ENCODE data around the gene SH3PXD2B.

The SH3PXD2B gene

GRCh38 chr5:172454358-172455086 lies at the start of gene SH3PXD2B:
Gene SH3PXD2B (minus strand): TSS chr5:172454525. CDS start chr5:172454352, 173 bp downstream.
- DNase-seq (ENCODE audit: low spot score), result peak; percentile 57

- no peak for DNase-seq (ENCODE audit: low spot score)
Measured at GRCh38 chr5:172502969-172503368, 48.6 kb upstream of the SH3PXD2B start.

- DNase-seq (ENCODE audit: low spot score), result no peak
Measured at GRCh38 chr5:172502410-172502809, 48.1 kb upstream of the SH3PXD2B start.

GRCh38 chr5:172501708-172502320 lies 47.5 kb upstream of the SH3PXD2B start:
- no peak for DNase-seq (ENCODE audit: low spot score)

- DNase-seq (ENCODE audit: low spot score), result no peak
Measured at GRCh38 chr5:172499287-172499686, 45.0 kb upstream of the SH3PXD2B start.

- no peak for DNase-seq (ENCODE audit: low spot score)
Measured at GRCh38 chr5:172498431-172499129, 44.3 kb upstream of the SH3PXD2B start.

- no peak for DNase-seq (ENCODE audit: low spot score)
Measured at GRCh38 chr5:172497591-172498255, 43.4 kb upstream of the SH3PXD2B start.

GRCh38 chr5:172496671-172497371 lies 42.5 kb upstream of the SH3PXD2B start:
- no peak for DNase-seq (ENCODE audit: low spot score)

- no peak for DNase-seq (ENCODE audit: low spot score)
Measured at GRCh38 chr5:172494630-172495505, 40.5 kb upstream of the SH3PXD2B start.

- DNase-seq (ENCODE audit: low spot score), result no peak
Measured at GRCh38 chr5:172493906-172494305, 39.6 kb upstream of the SH3PXD2B start.

GRCh38 chr5:172493461-172493860 lies 39.1 kb upstream of the SH3PXD2B start:
- no peak for DNase-seq (ENCODE audit: low spot score)

- DNase-seq (ENCODE audit: low spot score), result no peak
Measured at GRCh38 chr5:172493002-172493401, 38.7 kb upstream of the SH3PXD2B start.

GRCh38 chr5:172492097-172492840 lies 37.9 kb upstream of the SH3PXD2B start:
- DNase-seq (ENCODE audit: low spot score), result no peak

GRCh38 chr5:172491481-172491880 lies 37.2 kb upstream of the SH3PXD2B start:
- peak; percentile 7 for DNase-seq (ENCODE audit: low spot score)

- no peak for DNase-seq (ENCODE audit: low spot score)
Measured at GRCh38 chr5:172490514-172491461, 36.5 kb upstream of the SH3PXD2B start.

GRCh38 chr5:172488221-172488620 lies 33.9 kb upstream of the SH3PXD2B start:
- DNase-seq (ENCODE audit: low spot score), result no peak

- DNase-seq (ENCODE audit: low spot score), result no peak
Measured at GRCh38 chr5:172487671-172488070, 33.3 kb upstream of the SH3PXD2B start.

GRCh38 chr5:172486912-172487311 lies 32.6 kb upstream of the SH3PXD2B start:
- DNase-seq (ENCODE audit: low spot score), result no peak

GRCh38 chr5:172486451-172486850 lies 32.1 kb upstream of the SH3PXD2B start:
- DNase-seq (ENCODE audit: low spot score), result no peak
